ENCODE data around the gene EXOC3L1. TPM values are rescaled to one million over a fixed set of nuclear protein-coding genes. Genes with fewer than 3 reads are reported as not detected.

The EXOC3L1 gene
- total and polyA plus RNA-seq, 4 donors, result 1.1 to 5.5 (median 3.8) TPM

DNA sequence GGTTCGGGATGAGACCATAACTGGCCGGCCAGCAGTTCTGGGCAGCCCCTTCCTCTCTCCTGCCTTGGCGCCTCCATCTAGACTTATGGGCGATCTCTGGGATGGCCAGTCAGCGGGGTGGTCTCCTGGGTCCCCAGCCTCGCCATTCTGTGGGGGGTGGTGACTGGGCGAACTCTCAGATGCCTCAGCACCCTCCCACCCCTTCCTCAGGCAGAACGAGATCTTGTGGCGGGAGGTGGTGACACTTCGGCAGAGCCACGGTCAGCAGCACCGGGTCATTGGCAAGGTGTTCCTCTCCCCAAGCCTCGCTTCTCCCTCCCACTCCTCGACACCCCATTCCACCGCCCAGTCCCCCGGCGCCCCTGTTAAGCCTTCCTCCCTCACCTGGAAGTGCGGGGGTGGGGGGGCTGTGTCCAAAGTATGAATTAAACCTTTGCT, 23.8 kb downstream of the EXOC3L1 start:
- 14% methylated on average over 5 of the region's 18 CpGs for WGBS (ENCODE audit: insufficient coverage)
- H3K4me3 ChIP-seq (ENCODE audit: low read depth, low read length), result no peak overlapping the region
- peaks cover 89% of the 10 kb centered on the region for H3K27me3 ChIP-seq (ENCODE audit: control insufficient read depth, insufficient read depth, low read length)
- H3K36me3 ChIP-seq (ENCODE audit: control insufficient read depth, insufficient read depth, low read length), result peaks cover 16% of the 10 kb centered on the region
- H3K27ac ChIP-seq (ENCODE audit: low read depth, low read length), result no peak overlapping the region
- no peak for DNase-seq (ENCODE audit: low read depth in 4 of 6, low spot score in 6 of 6)
- no peaks in the 10 kb centered on the region for H3K9me3 ChIP-seq (ENCODE audit: control insufficient read depth, insufficient read depth, low read length)
- peaks cover 60% of the 10 kb centered on the region for H3K4me1 ChIP-seq (ENCODE audit: control insufficient read depth, insufficient read depth, low read length)

DNA sequence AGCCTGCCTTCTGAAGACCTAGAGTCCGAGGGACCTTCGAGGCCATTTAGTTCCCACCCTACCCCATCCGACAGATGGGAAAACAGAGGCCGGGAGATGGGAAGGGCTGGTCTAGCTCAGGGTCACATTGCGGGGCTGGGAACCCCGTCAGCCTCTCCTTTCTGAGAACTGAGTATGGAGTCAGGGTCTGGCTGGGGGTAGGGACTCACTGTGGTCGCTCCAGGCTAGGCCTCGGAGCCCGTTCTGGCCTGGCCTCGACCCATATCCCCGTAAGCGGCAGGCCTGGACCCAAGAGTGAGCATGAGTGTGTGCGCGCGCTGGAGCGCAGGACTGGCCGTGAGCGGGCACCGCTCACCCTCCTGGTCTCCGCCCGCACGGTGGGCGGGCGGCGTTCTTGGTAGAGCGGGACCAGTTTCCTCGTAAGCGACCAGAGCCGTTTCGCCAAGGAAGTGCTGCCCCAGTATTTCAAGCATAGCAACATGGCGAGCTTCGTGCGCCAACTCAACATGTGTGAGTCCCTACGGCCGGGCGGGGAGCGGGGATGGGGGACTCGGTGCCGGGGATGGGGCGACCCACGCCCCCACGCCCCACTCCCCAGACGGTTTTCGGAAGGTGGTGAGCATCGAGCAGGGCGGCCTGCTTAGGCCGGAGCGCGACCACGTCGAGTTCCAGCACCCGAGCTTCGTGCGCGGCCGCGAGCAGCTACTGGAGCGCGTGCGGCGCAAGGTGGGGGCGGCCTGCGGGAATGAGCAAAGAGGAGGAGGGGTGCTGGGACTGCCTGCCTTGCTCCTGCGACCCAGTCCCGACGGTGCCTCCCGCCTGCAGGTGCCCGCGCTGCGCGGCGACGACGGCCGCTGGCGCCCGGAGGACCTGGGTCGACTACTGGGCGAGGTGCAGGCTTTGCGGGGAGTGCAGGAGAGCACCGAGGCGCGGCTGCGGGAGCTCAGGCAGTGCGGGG, 24.5 kb downstream of the EXOC3L1 start:
- Histone ChIP-seq H3K27me3 (ENCODE audit: control insufficient read depth, insufficient read depth, low read length) (peaks cover 91% of the 10 kb centered on the region), H3K4me3 (ENCODE audit: low read depth, low read length) (peak overlapping the region; percentile 21), H3K27ac (ENCODE audit: low read depth, low read length) (no peak overlapping the region), H3K4me1 (ENCODE audit: control insufficient read depth, insufficient read depth, low read length) (peaks cover 61% of the 10 kb centered on the region), H3K36me3 (ENCODE audit: control insufficient read depth, insufficient read depth, low read length) (peaks cover 16% of the 10 kb centered on the region), H3K9me3 (ENCODE audit: control insufficient read depth, insufficient read depth, low read length) (no peaks in the 10 kb centered on the region)
- DNase-seq (ENCODE audit: low read depth in 4 of 6, low spot score in 6 of 6), result peak in 1 of 6 donors; percentile 41
- 3% methylated on average over 76 of the region's 85 CpGs for WGBS (ENCODE audit: insufficient coverage)

DNA sequence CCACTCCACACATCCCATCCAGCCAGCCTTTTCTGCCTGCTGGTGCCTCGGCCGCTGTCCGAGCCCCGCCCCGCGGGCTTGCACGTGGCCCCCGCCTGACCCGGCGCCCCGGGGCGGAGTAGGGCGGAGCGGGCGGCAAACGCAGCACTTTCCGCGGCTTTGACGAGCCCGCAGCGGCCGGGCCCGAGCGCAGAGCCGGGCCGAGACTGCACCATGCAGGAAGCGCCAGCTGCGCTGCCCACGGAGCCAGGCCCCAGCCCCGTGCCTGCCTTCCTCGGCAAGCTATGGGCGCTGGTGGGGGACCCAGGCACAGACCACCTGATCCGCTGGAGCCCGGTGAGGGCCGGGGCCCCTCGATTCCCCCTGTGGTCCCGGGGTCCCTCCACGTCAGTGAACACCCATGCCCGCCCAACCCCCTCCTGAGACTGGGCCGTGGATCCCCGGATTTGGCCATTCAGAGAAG, 25.3 kb downstream of the EXOC3L1 start, which contains the start of gene HSF4:
Gene HSF4 (plus strand): TSS at position 147 of the 463 bp plus-strand sequence. CDS start 67 bp downstream, at position 214.
- Histone ChIP-seq H3K27me3 (ENCODE audit: control insufficient read depth, insufficient read depth, low read length) (peaks cover 93% of the 10 kb centered on the region), H3K9me3 (ENCODE audit: control insufficient read depth, insufficient read depth, low read length) (no peaks in the 10 kb centered on the region), H3K36me3 (ENCODE audit: control insufficient read depth, insufficient read depth, low read length) (peaks cover 13% of the 10 kb centered on the region), H3K27ac (ENCODE audit: low read depth, low read length) (no peak within 1 kb of the TSS), H3K4me3 (ENCODE audit: low read depth, low read length) (peak within 1 kb of the TSS; percentile 33), H3K4me1 (ENCODE audit: control insufficient read depth, insufficient read depth, low read length) (peaks cover 60% of the 10 kb centered on the region)
- WGBS (ENCODE audit: insufficient coverage), result under 1% methylated on average over 37 of the region's 41 CpGs
- DNase-seq (ENCODE audit: low read depth in 4 of 6, low spot score in 6 of 6), result peak in 1 of 6 donors; percentile 43

DNA sequence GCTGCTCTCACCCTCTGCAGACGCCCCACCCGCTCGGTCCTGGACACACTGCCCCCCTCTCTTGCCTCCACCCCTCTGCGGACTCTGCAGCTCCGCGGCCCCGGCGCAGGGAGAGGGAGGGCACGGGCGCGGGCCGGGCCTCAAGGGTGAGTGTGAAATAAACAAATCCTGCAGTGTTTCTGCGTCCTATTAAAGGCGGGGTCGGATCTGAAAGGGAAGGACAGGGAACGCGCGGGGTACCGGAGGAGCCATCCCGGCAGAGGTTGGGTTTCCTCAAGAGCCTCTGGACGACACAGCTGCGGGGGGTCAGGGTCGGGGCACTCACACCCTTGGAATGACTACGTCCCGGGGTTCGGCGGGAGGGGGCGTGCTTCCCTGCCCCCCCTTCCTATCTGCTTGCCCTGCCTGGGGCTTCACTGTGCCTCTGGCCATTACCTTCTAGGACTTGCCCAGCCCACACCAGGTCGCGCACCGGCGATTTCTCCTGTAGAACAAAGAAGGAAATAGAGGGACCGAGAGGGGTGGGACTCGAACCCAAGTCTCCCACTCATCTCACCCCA, 25.9 kb downstream of the EXOC3L1 start:
- no peak for DNase-seq (ENCODE audit: low read depth in 4 of 6, low spot score in 6 of 6)
- peaks cover 93% of the 10 kb centered on the region for H3K27me3 ChIP-seq (ENCODE audit: control insufficient read depth, insufficient read depth, low read length)
- no peak overlapping the region for H3K27ac ChIP-seq (ENCODE audit: low read depth, low read length)

DNA sequence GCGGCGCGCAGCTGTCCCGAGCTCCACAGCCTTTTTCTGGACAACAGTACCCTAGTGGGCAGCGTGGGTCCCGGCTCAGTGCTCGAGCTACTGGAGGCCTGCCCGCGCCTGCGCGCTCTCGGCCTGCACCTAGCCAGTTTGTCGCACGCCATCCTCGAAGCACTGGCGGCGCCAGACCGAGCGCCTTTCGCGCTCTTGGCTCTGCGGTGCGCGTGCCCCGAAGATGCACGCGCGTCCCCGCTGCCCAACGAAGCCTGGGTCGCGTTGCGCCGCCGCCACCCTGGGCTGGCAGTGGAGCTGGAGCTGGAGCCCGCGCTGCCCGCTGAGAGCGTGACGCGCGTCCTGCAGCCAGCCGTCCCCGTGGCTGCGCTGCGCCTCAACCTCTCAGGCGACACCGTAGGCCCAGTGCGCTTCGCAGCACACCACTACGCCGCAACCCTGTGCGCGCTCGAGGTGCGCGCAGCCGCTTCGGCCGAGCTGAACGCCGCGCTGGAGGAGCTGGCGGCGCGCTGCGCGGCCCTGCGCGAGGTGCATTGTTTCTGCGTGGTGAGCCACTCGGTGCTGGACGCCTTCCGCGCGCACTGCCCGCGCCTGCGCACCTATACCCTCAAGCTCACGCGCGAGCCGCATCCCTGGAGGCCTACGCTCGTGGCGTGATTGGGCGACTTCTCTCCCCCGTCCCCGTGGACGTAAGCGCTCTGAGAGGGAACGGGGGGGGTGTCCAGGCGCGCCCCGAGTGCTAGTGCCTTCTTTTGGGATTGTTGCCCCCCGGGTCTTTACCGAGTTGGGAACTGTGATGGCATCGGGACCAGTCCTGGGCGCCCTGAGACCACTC, 26.6 kb downstream of the EXOC3L1 start:
- peak in 4 of 6 donors; percentile 76 to 98 (median 86) for DNase-seq (ENCODE audit: low read depth in 4 of 6, low spot score in 6 of 6)
- peaks cover 93% of the 10 kb centered on the region for H3K27me3 ChIP-seq (ENCODE audit: control insufficient read depth, insufficient read depth, low read length)
- no peak overlapping the region for H3K27ac ChIP-seq (ENCODE audit: low read depth, low read length)
- peaks cover 13% of the 10 kb centered on the region for H3K36me3 ChIP-seq (ENCODE audit: control insufficient read depth, insufficient read depth, low read length)
- peak overlapping the region; percentile 33 for H3K4me3 ChIP-seq (ENCODE audit: low read depth, low read length)
- peaks cover 59% of the 10 kb centered on the region for H3K4me1 ChIP-seq (ENCODE audit: control insufficient read depth, insufficient read depth, low read length)
- H3K9me3 ChIP-seq (ENCODE audit: control insufficient read depth, insufficient read depth, low read length), result no peaks in the 10 kb centered on the region
- WGBS (ENCODE audit: insufficient coverage), result under 1% methylated on average over 96 of the region's 99 CpGs

More for the DNA sequence above, 25.9 kb downstream of the EXOC3L1 start:
- peaks cover 13% of the 10 kb centered on the region for H3K36me3 ChIP-seq (ENCODE audit: control insufficient read depth, insufficient read depth, low read length)
- 0% methylated on average over 25 of the region's 34 CpGs for WGBS (ENCODE audit: insufficient coverage)
- H3K4me3 ChIP-seq (ENCODE audit: low read depth, low read length), result peak overlapping the region; percentile 33
- no peaks in the 10 kb centered on the region for H3K9me3 ChIP-seq (ENCODE audit: control insufficient read depth, insufficient read depth, low read length)
- peaks cover 60% of the 10 kb centered on the region for H3K4me1 ChIP-seq (ENCODE audit: control insufficient read depth, insufficient read depth, low read length)

DNA sequence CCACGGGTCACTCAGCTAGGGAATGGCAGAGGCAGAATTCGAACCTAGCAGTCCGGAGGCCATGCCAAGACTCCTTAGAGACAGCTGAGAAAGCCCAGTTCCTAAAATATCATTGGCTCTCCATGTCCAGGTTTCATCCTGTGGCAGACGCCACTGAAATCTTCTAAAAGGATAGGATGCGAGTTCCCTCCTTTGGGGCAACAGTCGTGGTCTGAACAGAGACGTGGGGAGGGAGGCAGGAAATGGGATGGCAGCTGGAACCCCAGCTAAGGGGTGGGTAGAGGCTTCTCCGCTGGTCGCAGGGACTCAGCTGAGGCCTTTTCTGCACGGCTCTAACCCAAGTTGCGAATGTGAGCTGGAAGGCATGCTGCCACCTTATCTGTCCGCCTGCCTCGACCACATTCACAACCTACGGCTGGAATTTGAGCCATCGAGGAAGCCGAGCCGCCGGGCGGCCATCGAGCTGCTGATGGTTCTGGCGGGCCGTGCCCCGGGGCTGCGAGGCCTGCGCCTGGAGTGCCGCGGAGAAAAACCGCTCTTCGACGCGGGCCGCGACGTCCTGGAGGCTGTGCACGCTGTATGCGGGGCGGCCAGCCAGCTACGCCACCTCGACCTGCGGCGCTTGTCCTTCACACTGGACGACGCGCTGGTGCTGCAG, 27.3 kb downstream of the EXOC3L1 start:
- Histone ChIP-seq H3K36me3 (ENCODE audit: control insufficient read depth, insufficient read depth, low read length) (peaks cover 11% of the 10 kb centered on the region), H3K4me1 (ENCODE audit: control insufficient read depth, insufficient read depth, low read length) (peaks cover 59% of the 10 kb centered on the region), H3K27ac (ENCODE audit: low read depth, low read length) (no peak overlapping the region), H3K9me3 (ENCODE audit: control insufficient read depth, insufficient read depth, low read length) (no peaks in the 10 kb centered on the region), H3K27me3 (ENCODE audit: control insufficient read depth, insufficient read depth, low read length) (peaks cover 92% of the 10 kb centered on the region), H3K4me3 (ENCODE audit: low read depth, low read length) (peak overlapping the region; percentile 16)
- DNase-seq (ENCODE audit: low read depth in 4 of 6, low spot score in 6 of 6), result no peak
- WGBS (ENCODE audit: insufficient coverage), result 2% methylated on average over 43 of the region's 44 CpGs

DNA sequence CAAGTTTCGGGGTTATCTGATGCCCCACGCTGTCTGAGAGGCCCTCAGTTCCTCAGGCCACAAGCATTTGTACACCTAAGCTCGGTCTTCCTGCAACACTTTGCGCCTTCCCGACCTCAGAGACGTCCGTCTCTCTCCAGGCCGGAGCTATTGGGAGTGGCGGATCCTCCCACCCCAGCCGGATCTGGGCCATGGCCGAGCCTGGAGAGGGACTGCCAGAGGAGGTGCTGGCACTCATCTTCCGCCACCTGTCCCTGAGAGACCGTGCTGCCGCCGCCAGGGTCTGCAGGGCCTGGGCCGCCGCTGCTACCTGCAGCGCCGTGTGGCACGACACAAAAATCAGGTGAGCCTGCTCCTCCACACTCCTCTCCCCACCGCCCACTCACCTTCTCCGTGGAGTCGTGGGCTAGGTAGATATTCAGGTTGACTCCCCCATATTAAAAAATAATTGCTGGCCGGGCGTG, 28.3 kb downstream of the EXOC3L1 start:
- H3K27ac ChIP-seq (ENCODE audit: low read depth, low read length), result no peak overlapping the region
- 7% methylated on average over 24 of the region's 25 CpGs for WGBS (ENCODE audit: insufficient coverage)
- H3K36me3 ChIP-seq (ENCODE audit: control insufficient read depth, insufficient read depth, low read length), result peaks cover under 1% of the 10 kb centered on the region
- peaks cover 59% of the 10 kb centered on the region for H3K4me1 ChIP-seq (ENCODE audit: control insufficient read depth, insufficient read depth, low read length)
- DNase-seq (ENCODE audit: low read depth in 4 of 6, low spot score in 6 of 6), result no peak
- no peaks in the 10 kb centered on the region for H3K9me3 ChIP-seq (ENCODE audit: control insufficient read depth, insufficient read depth, low read length)
- peaks cover 92% of the 10 kb centered on the region for H3K27me3 ChIP-seq (ENCODE audit: control insufficient read depth, insufficient read depth, low read length)
- H3K4me3 ChIP-seq (ENCODE audit: low read depth, low read length), result no peak overlapping the region

DNA sequence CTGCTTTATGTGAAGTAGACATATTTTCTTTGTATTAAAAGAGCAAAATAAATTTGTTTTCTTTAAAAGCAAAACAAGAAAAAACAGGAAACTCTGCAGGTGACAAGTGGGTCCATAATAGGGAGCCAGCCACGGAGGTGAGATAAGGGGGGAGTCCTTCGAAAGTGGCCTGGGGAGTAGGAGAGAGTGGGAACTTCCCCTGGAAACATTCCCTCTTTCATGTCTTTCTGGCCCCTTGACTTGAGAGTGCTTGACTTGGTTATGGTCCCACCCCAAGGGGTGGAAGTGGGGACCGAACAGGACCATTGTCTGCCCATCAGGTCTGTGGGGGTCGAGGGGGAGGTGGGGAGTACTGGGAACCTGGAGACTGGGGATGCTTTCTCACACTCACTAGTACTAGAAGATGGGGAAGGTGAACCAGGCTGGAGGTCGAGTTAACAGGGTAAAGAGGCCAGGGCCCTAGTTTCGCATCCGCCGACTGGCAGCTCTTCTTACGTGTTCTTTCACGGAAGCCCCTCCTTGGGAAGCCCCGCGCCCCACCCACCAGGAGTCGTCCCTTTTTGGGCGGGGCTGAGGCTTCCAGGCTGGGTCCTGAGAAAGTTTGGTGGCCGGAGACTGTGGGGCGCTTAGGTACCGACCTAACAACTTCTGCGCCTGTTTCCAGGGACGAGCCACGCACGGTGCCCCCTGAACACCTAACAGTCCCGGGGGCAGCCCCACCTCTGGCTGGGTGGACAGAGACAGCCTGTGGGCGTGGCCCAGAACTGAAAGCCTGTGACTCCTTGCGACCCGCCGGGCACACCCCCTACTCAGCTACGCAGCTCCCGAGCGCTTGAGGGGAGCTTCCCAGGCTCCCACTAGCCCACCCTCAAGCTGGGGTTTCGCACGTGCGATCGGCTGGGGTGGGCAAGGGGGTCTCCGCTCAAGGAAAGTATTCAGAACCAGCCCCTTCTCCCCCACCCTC, 31.0 kb downstream of the EXOC3L1 start:
- H3K4me1 ChIP-seq (ENCODE audit: control insufficient read depth, insufficient read depth, low read length), result peaks cover 62% of the 10 kb centered on the region
- no peaks in the 10 kb centered on the region for H3K9me3 ChIP-seq (ENCODE audit: control insufficient read depth, insufficient read depth, low read length)
- H3K27ac ChIP-seq (ENCODE audit: low read depth, low read length), result no peak overlapping the region
- DNase-seq (ENCODE audit: low read depth in 4 of 6, low spot score in 6 of 6), result no peak
- H3K36me3 ChIP-seq (ENCODE audit: control insufficient read depth, insufficient read depth, low read length), result no peaks in the 10 kb centered on the region
- WGBS (ENCODE audit: insufficient coverage), result 1% methylated on average over 30 of the region's 34 CpGs
- peaks cover 94% of the 10 kb centered on the region for H3K27me3 ChIP-seq (ENCODE audit: control insufficient read depth, insufficient read depth, low read length)
- peak overlapping the region; percentile 60 for H3K4me3 ChIP-seq (ENCODE audit: low read depth, low read length)
